DOHH2 (cell line): Measurements from ENCODE around the gene SPRR2F.
"Not testable (repeated sequence)": the region's sequence is repeated elsewhere in the genome, so short reads cannot be mapped to it uniquely, and the experiment has no call there.

Experiments
- EZH2phosphoT487 ChIP-seq: fragments of 200-600 bp; sonication (generic); IDR thresholded peaks from 2 replicates; pipeline ENCODE4 v1.6.1; 2017; ENCODE audit warnings: borderline replicate concordance, mild to moderate bottlenecking, antibody characterized with exemption, low read length, moderate library complexity, mixed read lengths
- TF ChIP-seq, protein P1 (sequence below): fragments of 200-600 bp; sonication (generic); IDR thresholded peaks from one replicate; pipeline ENCODE4 v1.5.1; 2014; ENCODE audit warnings: antibody characterized with exemption, mild to moderate bottlenecking, low read depth, low read length; ENCODE audit not compliant: poor library complexity, severe bottlenecking

DNA sequence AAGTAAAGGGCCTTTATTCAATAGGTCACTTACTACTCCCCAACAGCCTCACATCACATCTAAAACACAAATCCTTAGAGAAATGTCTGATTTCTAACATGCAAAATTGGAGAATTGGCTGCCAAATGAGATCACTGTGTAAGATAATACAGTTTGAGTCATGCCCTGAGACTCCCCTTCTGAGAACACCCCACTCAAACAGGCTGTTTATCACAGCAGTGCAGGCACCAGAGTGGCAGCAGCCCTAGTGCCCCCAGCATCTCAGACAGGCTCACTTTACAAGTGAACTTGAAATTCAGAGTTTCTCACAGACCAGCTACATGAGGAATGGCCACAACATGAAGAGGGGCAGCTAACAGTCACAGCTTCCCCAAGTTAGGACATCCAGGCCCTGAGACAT, 1.9 kb upstream of the SPRR2F start:
- TF ChIP-seq, protein P1, sequence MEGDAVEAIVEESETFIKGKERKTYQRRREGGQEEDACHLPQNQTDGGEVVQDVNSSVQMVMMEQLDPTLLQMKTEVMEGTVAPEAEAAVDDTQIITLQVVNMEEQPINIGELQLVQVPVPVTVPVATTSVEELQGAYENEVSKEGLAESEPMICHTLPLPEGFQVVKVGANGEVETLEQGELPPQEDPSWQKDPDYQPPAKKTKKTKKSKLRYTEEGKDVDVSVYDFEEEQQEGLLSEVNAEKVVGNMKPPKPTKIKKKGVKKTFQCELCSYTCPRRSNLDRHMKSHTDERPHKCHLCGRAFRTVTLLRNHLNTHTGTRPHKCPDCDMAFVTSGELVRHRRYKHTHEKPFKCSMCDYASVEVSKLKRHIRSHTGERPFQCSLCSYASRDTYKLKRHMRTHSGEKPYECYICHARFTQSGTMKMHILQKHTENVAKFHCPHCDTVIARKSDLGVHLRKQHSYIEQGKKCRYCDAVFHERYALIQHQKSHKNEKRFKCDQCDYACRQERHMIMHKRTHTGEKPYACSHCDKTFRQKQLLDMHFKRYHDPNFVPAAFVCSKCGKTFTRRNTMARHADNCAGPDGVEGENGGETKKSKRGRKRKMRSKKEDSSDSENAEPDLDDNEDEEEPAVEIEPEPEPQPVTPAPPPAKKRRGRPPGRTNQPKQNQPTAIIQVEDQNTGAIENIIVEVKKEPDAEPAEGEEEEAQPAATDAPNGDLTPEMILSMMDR = not testable (repeated sequence)
- not testable (repeated sequence) for TF ChIP-seq EZH2phosphoT487
